AG04450 (cell line): ENCODE results near the gene CRTC2. TPM values are rescaled to one million over a fixed set of nuclear protein-coding genes. Genes with fewer than 3 reads are reported as not detected.

Experiments used
- CTCF ChIA-PET: fragments of 300-600, 350-600 bp; formaldehyde crosslinking; extraction: SDS; loops from one replicate; lab custom pipeline; 2022; ENCODE audit warnings: antibody characterized with exemption, inconsistent platforms; lab: Charles Lee
- POLR2A ChIA-PET: fragments of 350-600 bp; formaldehyde crosslinking; extraction: SDS; loops from one replicate; lab custom pipeline; 2021; ENCODE audit warnings: antibody characterized with exemption, inconsistent platforms; lab: Yijun Ruan, JAX
- DNase-seq: peaks from one replicate; pipeline ENCODE4 v3.0.0-alpha.2; 2011; ENCODE audit warnings: low read depth, low spot score
- H3K27ac ChIP-seq: one replicate; pipeline ENCODE4 v1.5.1; 2012; ENCODE audit warnings: low read depth, low read length, control low read depth
- H3K27me3 ChIP-seq: one replicate; pipeline ENCODE4 v1.6.0; 2012; ENCODE audit warnings: low read length; ENCODE audit not compliant: control insufficient read depth, insufficient read depth
- H3K4me3 ChIP-seq: 2 replicates; pipeline ENCODE4 v1.5.1; 2011; ENCODE audit warnings: mild to moderate bottlenecking, low read depth, low read length, control low read depth
- H3K9me3 ChIP-seq: 2 replicates; pipeline ENCODE4 v1.5.1; 2012; ENCODE audit warnings: low read length; ENCODE audit not compliant: control insufficient read depth, insufficient read depth
- CTCF ChIP-seq: IDR thresholded peaks from 2 replicates; pipeline ENCODE4 v1.5.1; 2011; ENCODE audit warnings: low read depth, low read length, control low read depth, inconsistent platforms
- polyA plus RNA-seq: library from polyadenylated mRNA; depleted of rRNA; stranded (reverse); fragments of >200 nt; gene quantifications from 2 replicates; pipeline ENCODE4 v1.2.3, GENCODE V29; 2011

Gene CRTC2
- polyA plus RNA-seq, 1 experiment = 12.7 TPM

DNA sequence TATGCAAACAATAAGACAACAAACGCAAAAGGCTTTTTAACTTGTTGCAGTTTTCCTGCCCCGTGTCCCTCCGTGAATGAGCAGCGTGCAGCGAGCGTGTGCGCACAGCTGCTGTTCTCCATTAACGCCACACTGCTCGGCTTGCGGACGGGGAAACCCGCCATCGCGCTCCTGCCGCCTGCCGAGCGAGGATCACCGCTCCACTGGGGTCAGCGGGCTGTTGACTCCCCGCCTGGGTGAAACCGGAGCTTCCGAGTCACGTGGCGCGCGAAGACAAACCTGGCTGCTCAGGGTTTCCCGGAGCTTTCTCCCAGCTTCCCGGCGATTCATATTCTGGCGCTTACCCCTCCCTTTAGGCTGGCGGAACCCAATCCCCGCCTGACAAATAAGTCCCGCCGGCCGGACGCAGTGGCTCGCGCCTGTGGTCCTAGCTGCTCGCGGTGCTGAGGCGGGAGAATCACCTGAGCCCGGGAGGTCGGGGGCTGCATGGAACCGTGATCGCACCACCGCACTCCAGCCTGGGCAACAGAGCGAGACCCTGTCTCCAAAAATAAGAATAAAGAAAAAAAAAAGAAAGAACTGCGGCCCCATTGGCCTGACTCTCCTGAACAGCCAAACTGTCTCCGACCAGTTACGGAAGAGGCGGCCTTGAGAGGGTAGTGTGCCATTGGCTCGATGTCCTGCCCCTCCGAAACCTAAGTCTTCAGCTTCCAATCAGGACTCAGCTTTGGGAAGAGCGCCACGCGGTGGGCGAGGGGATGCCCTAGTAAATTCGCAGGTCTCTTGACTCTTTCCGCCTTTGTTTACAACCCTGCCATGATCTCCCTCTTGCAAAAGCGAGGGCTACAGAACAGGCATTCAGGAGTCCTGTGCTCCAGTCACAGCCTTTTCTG lies 8.9 kb upstream of the CRTC2 start, which contains the start of gene CREB3L4:
TSS of gene CREB3L4 (plus strand) at position 796 of the 893 bp plus-strand sequence. CDS start 624 bp downstream, outside the sequence.
- peak within 1 kb of the TSS; percentile 86 for H3K27ac ChIP-seq
- peak within 1 kb of the TSS; percentile 75 for H3K4me3 ChIP-seq
- DNase-seq = peak; percentile 93
- TF ChIP-seq CTCF = peak; percentile 49
- CTCF ChIA-PET = interaction anchor here (0.5 to 4.8 kb wide), 6 partner anchors 10 to 258 kb away, joined by 3 to 31 read pairs (median 9); partner anchors contain the start of genes JTB, RAB13 and RPS27
- no peaks in the 10 kb centered on the region; the same call in 1 of the 2 replicates for H3K9me3 ChIP-seq
- POLR2A ChIA-PET = interaction anchor here (0.5 to 3.9 kb wide), 10 partner anchors 9 to 1217 kb away, joined by 3 to 39 read pairs (median 6); partner anchors contain the start of genes CHTOP, CRTC2, DENND4B and JTB
- H3K27me3 ChIP-seq = no peaks in the 10 kb centered on the region

- Histone ChIP-seq H3K4me3 (peak overlapping the region; percentile 90), H3K9me3 (no peaks in the 10 kb centered on the region; the same call in 1 of the 2 replicates), H3K27ac (peak overlapping the region; percentile 84), H3K27me3 (no peaks in the 10 kb centered on the region)
- DNase-seq = no peak
- ChIA-PET CTCF (interaction anchor here (1.0 to 2.0 kb wide), 3 partner anchors 17 to 165 kb away, joined by 3 to 9 read pairs (median 9); partner anchors contain the start of genes DENND4B and RAB13), POLR2A (interaction anchor here (0.6 to 3.3 kb wide), 6 partner anchors 13 to 158 kb away, joined by 3 to 26 read pairs (median 4); partner anchors contain the start of genes JTB, RAB13 and RPS27)
- no peak for TF ChIP-seq CTCF
Observed at GRCh38 chr1:153963850-153964331, 5.5 kb upstream of the CRTC2 start.

DNA sequence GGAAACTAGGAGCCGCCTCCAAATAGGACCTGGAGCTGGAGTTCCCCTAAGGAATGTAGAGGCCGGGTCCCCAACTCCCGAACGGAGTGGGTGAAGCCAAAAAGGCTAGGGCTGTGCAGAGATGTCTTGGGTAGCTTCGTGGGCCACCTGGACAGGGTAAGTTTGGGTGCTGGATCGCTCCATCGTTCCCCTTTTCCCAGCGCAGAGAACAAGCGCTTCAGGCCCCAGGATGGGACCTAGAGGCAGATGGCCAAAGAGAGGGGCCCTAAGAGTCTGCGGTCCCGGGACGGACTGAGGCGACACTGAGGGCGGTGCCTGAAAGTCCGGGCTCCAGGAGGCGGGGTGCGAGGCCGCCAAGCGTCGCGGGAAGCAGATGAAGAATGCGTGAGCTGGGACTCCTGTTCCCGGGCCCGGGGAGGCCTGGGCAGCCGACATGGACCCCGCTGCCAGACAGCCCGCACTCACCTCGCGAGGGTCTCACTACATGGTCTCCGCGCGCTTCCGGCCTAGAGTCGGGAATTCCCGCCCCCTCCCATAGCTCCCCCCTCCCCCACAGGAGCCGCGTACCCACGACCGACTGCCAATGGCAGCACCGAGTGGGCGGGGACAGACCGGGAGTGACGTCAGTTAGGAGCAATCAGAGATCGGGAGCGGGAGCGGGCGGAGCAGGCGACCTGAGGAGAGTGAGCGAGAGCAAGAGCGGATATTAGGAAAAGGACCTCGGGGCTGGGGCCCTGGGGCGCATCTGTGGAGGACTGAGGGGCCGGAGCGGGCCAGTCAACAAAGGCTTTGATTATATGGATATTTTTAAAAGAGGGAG lies 4.8 kb upstream of the CRTC2 start, which contains the start of gene SLC39A1:
TSS of gene SLC39A1 (minus strand) at position 508 of the 820 bp plus-strand sequence. CDS start 822 bp downstream, outside the sequence.
- no peak for TF ChIP-seq CTCF
- POLR2A ChIA-PET = interaction anchor here (0.5 to 3.3 kb wide), 9 partner anchors 14 to 336 kb away, joined by 3 to 26 read pairs (median 5); partner anchors contain the start of genes DENND4B, JTB, RAB13 and RPS27
- Histone ChIP-seq H3K27ac (peak within 1 kb of the TSS; percentile 84), H3K9me3 (no peaks in the 10 kb centered on the region; the same call in 1 of the 2 replicates), H3K4me3 (peak within 1 kb of the TSS; percentile 90), H3K27me3 (no peaks in the 10 kb centered on the region)
- CTCF ChIA-PET = interaction anchor here (1.2 to 2.0 kb wide), 3 partner anchors 16 to 23 kb away, joined by 5 to 9 read pairs (median 9); partner anchors contain the start of genes DENND4B and RAB13
- peak; percentile 88 for DNase-seq
